ENCODE data around the gene ODAD3.

ODAD3 gene

GRCh38 chr19:11451327-11451870 lies 16.5 kb upstream of the ODAD3 start:
- no peaks in the 10 kb centered on the region for H3K27me3 ChIP-seq (ENCODE audit: insufficient read depth, low read depth, severe bottlenecking)
- H3K36me3 ChIP-seq, result peaks cover 29% of the 10 kb centered on the region
- no peak for DNase-seq
- TF ChIP-seq, protein P1, sequence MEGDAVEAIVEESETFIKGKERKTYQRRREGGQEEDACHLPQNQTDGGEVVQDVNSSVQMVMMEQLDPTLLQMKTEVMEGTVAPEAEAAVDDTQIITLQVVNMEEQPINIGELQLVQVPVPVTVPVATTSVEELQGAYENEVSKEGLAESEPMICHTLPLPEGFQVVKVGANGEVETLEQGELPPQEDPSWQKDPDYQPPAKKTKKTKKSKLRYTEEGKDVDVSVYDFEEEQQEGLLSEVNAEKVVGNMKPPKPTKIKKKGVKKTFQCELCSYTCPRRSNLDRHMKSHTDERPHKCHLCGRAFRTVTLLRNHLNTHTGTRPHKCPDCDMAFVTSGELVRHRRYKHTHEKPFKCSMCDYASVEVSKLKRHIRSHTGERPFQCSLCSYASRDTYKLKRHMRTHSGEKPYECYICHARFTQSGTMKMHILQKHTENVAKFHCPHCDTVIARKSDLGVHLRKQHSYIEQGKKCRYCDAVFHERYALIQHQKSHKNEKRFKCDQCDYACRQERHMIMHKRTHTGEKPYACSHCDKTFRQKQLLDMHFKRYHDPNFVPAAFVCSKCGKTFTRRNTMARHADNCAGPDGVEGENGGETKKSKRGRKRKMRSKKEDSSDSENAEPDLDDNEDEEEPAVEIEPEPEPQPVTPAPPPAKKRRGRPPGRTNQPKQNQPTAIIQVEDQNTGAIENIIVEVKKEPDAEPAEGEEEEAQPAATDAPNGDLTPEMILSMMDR (IDR thresholded peaks at IDR 0.05; ENCODE audit: low read depth, low read length), result no peak
- no peak overlapping the region for H3K4me3 ChIP-seq (ENCODE audit: low read depth, low read length)
- no peak overlapping the region for H3K27ac ChIP-seq
- H3K9me3 ChIP-seq (ENCODE audit: severe bottlenecking), result no peaks in the 10 kb centered on the region

GRCh38 chr19:11450570-11451326 lies 15.8 kb upstream of the ODAD3 start:
- Histone ChIP-seq H3K4me3 (ENCODE audit: low read depth, low read length) (no peak overlapping the region), H3K36me3 (peaks cover 33% of the 10 kb centered on the region), H3K27ac (no peak overlapping the region), H3K9me3 (ENCODE audit: severe bottlenecking) (no peaks in the 10 kb centered on the region), H3K27me3 (ENCODE audit: insufficient read depth, low read depth, severe bottlenecking) (no peaks in the 10 kb centered on the region)
- TF ChIP-seq, protein P1 (IDR thresholded peaks at IDR 0.05; ENCODE audit: low read depth, low read length), result no peak
- DNase-seq, result no peak

DNA sequence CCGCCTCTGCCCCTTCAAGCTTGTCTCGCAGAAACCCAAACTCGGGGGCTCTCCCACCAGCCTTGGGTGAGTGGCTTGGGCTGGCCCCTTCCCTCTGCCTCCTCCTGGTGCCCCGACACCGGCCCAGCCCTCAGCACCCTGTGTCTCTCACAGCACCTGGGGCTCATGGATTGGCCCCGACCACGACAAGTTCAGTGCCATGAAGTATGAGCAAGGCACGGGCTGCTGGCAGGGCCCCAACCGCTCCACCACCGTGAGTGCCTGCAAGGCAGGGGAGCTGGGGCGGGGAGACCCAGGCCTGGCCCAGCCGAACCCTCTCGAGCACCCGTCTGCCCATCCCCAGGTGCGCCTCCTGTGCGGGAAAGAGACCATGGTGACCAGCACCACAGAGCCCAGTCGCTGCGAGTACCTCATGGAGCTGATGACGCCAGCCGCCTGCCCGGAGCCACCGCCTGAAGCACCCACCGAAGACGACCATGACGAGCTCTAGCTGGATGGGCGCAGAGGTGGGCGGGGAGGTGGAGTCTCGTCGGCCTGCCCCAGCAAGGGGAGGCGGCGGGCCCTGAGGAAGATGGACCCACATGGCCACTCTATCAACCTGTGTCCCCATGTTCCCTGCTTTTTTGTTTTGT lies 14.1 kb upstream of the ODAD3 start:
- Histone ChIP-seq H3K4me3 (ENCODE audit: low read depth, low read length) (no peak overlapping the region), H3K9me3 (ENCODE audit: severe bottlenecking) (no peaks in the 10 kb centered on the region), H3K27ac (no peak overlapping the region), H3K36me3 (peaks cover 48% of the 10 kb centered on the region), H3K27me3 (ENCODE audit: insufficient read depth, low read depth, severe bottlenecking) (no peaks in the 10 kb centered on the region)
- no peak for DNase-seq
- TF ChIP-seq, protein P1 (IDR thresholded peaks at IDR 0.05; ENCODE audit: low read depth, low read length), result no peak

DNA sequence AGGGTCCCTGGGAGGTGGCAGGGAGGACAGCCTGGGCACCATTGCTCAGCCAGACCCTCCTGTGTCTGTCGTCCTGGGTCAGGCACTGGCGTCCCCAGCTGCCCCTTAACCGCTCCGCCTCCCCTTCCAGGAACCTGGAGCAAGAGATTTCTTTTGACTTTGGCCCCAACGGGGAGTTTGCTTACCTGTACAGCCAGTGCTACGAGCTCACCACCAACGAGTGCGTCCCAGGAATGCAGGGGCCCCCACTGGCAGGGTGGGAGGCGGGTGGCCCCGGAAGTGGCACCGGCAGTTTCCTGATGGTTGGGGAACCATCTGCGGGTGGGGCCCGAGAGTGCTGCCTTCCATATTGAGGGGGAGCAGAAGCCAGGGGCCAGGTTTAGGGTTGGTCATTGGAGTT lies 13.5 kb upstream of the ODAD3 start:
- Histone ChIP-seq H3K36me3 (peaks cover 54% of the 10 kb centered on the region), H3K27ac (no peak overlapping the region), H3K4me3 (ENCODE audit: low read depth, low read length) (no peak overlapping the region), H3K27me3 (ENCODE audit: insufficient read depth, low read depth, severe bottlenecking) (no peaks in the 10 kb centered on the region), H3K9me3 (ENCODE audit: severe bottlenecking) (no peaks in the 10 kb centered on the region)
- DNase-seq, result no peak
- TF ChIP-seq, protein P1 (IDR thresholded peaks at IDR 0.05; ENCODE audit: low read depth, low read length), result no peak

DNA sequence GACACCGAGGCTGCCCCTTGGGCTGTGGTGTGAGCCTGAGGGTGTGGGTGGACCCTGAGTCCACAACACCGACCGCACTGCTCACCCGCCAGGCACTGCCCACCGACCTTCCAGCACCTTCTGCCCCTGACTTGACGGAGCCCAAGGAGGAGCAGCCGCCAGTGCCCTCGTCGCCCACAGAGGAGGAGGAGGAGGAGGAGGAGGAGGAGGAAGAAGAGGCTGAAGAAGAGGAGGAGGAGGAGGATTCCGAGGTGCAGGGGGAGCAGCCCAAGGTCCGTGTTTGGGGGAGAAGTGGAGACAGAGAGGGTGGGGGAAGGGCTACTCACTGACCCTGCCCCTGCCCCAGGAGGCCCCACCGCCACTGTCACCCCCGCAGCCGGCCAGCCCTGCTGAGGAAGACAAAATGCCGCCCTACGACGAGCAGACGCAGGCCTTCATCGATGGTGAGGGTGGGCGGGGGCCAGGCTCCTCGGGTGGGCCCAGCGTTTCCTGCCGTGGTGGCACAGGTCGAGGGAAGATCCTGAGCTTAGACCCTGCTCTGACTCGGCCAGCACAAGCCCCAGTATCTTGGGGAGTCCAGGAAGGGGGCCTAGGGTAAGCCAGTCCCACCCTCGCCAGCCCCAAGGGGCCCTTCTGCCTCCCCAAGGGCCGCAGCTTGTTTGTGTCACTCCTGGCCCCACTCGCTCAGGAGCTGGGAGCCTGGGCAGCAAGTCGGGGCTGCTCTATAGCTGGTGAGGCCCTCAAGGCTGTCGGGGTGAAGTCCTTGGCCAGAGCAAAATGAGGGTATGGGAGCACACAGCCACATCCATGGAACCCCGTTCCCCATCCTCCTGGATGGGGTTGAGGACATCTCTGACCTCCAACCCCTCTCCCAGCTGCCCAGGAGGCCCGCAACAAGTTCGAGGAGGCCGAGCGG lies 12.7 kb upstream of the ODAD3 start:
- DNase-seq, result no peak
- Histone ChIP-seq H3K27me3 (ENCODE audit: insufficient read depth, low read depth, severe bottlenecking) (no peaks in the 10 kb centered on the region), H3K36me3 (peaks cover 62% of the 10 kb centered on the region), H3K9me3 (ENCODE audit: severe bottlenecking) (no peaks in the 10 kb centered on the region), H3K27ac (no peak overlapping the region), H3K4me3 (ENCODE audit: low read depth, low read length) (no peak overlapping the region)
- TF ChIP-seq, protein P1 (IDR thresholded peaks at IDR 0.05; ENCODE audit: low read depth, low read length), result no peak
